GM10248 (cell line): ENCODE measurements around the gene LRRC4C.
"Not testable (repeated sequence)": the region's sequence is repeated elsewhere in the genome, so short reads cannot be mapped to it uniquely, and the experiment has no call there.

Source experiments
- CTCF ChIA-PET: fragments of 300-600 bp; sonication (Branson Sonifier 250); formaldehyde crosslinking; extraction: SDS; loops from one replicate; lab custom pipeline; 2021; ENCODE audit warnings: antibody characterized with exemption; lab: Yijun Ruan, JAX
- POLR2A ChIA-PET: fragments of 350-650 bp; sonication (Branson Sonifier 250); formaldehyde crosslinking; extraction: SDS; loops from one replicate; lab custom pipeline; 2020; ENCODE audit warnings: antibody characterized with exemption; lab: Yijun Ruan, JAX
- DNase-seq: peaks from one replicate; pipeline ENCODE4 v3.0.0; 2012; ENCODE audit errors: extremely low spot score
- CTCF ChIP-seq: IDR thresholded peaks from 2 replicates; pipeline ENCODE4 v1.5.1; 2012; ENCODE audit warnings: mild to moderate bottlenecking, low read depth; ENCODE audit errors: extremely low read depth, missing control alignments, control extremely low read depth

The LRRC4C gene

GRCh38 chr11:40215556-40215955, 1243.9 kb downstream of the LRRC4C start:
- TF ChIP-seq CTCF: no peak
- no peak for DNase-seq
- POLR2A ChIA-PET: no interaction called here
- CTCF ChIA-PET: interaction anchor here (1.3 to 1.8 kb wide), 2 partner anchors 9 to 10 kb away, joined by 3 to 5 read pairs; no protein-coding TSS in a partner anchor

GRCh38 chr11:40207416-40207815, 1252.0 kb downstream of the LRRC4C start:
- no peak for TF ChIP-seq CTCF
- ChIA-PET POLR2A (no interaction called here), CTCF (interaction anchor here (1.2 to 1.6 kb wide), 2 partner anchors 9 to 27 kb away, joined by 3 read pairs; no protein-coding TSS in a partner anchor)
- DNase-seq: no peak

GRCh38 chr11:40204228-40204627, 1255.2 kb downstream of the LRRC4C start:
- ChIA-PET CTCF (interaction anchor here (1.0 kb wide), 1 partner anchor 32 kb away, joined by 3 read pairs; no protein-coding TSS in a partner anchor), POLR2A (no interaction called here)
- TF ChIP-seq CTCF: no peak
- no peak for DNase-seq

- no peak for TF ChIP-seq CTCF
- ChIA-PET POLR2A (no interaction called here), CTCF (interaction anchor here (1.0 to 1.5 kb wide), 4 partner anchors 9 to 33 kb away, joined by 3 to 4 read pairs (median 4); no protein-coding TSS in a partner anchor)
- no peak for DNase-seq
Measured at GRCh38 chr11:40203606-40204005, 1255.8 kb downstream of the LRRC4C start.

- TF ChIP-seq CTCF: no peak
- DNase-seq: no peak
- POLR2A ChIA-PET: no interaction called here
- CTCF ChIA-PET: interaction anchor here (1.0 to 1.5 kb wide), 3 partner anchors 10 to 31 kb away, joined by 3 to 4 read pairs (median 4); no protein-coding TSS in a partner anchor
Measured at GRCh38 chr11:40202589-40203270, 1256.7 kb downstream of the LRRC4C start.

- POLR2A ChIA-PET, CTCF ChIA-PET, DNase-seq: not testable (repeated sequence)
Measured at GRCh38 chr11:40192590-40192989, 1266.9 kb downstream of the LRRC4C start.

- no peak for DNase-seq
- ChIA-PET CTCF (no interaction called here), POLR2A (no interaction called here)
- no peak for TF ChIP-seq CTCF
Measured at GRCh38 chr11:40190294-40190693, 1269.2 kb downstream of the LRRC4C start.
